H1 (cell line): ENCODE measurements around the gene EEF2K. TPM values are rescaled to one million over a fixed set of nuclear protein-coding genes. Genes with fewer than 3 reads are reported as not detected.

Experiments
- ASH2L ChIP-seq: fragments of 200-600, 300-600 bp; sonication (generic); IDR thresholded peaks from one replicate; pipeline ENCODE4 v1.7.1; 2017; ENCODE audit warnings: low read length
- KDM4A ChIP-seq: IDR thresholded peaks from one replicate; pipeline ENCODE4 v1.7.1; 2012; ENCODE audit warnings: low read depth, mild to moderate bottlenecking, moderate library complexity, low read length, inconsistent platforms; ENCODE audit not compliant: severe bottlenecking
- NANOG ChIP-seq: IDR thresholded peaks from 2 replicates; pipeline ENCODE4 v1.6.1; 2011; ENCODE audit warnings: low read length, low read depth, mild to moderate bottlenecking, inconsistent platforms; ENCODE audit not compliant: insufficient read depth, poor library complexity, severe bottlenecking
- NRF1 ChIP-seq: IDR thresholded peaks from 2 replicates; pipeline ENCODE4 v1.6.1; 2011; ENCODE audit warnings: mild to moderate bottlenecking, low read depth, low read length, improper control_type of control experiment
- RFX5 ChIP-seq: IDR thresholded peaks from 2 replicates; pipeline ENCODE4 v1.6.1; 2011; ENCODE audit warnings: low read depth, low read length, improper control_type of control experiment, borderline replicate concordance
- TAF1 ChIP-seq: IDR thresholded peaks from 2 replicates; pipeline ENCODE4 v1.6.1; 2011; ENCODE audit warnings: mild to moderate bottlenecking, low read depth, low read length
- TEAD4 ChIP-seq: IDR thresholded peaks from 2 replicates; pipeline ENCODE4 v1.6.1; 2012; ENCODE audit warnings: low read depth, low read length, inconsistent platforms, mixed read lengths
- ZNF274 ChIP-seq: IDR thresholded peaks from 2 replicates; pipeline ENCODE4 v1.7.0; 2012; ENCODE audit warnings: low read length, borderline replicate concordance; ENCODE audit errors: extremely low read depth
- polyA plus RNA-seq, 7 experiments: library from polyadenylated mRNA; depleted of rRNA in 3 of 7; stranded (reverse) in 5 of 7; unstranded in 2 of 7; fragments of >200 nt in 5 of 7; fragments of 200-250 nt in 2 of 7; gene quantifications; 1 replicate in 5 of 7; 2 replicates in 1 of 7; 4 replicates in 1 of 7; pipeline versions ENCODE4 v1.2.1 to v1.2.3, GENCODE V29; 2011 to 2013; ENCODE audit warnings: missing spikeins in 2 of 7, mixed read lengths in 2 of 7
- total RNA-seq: library from RNA; stranded (reverse); fragmentation: NEBNext Ultra II Directional; extraction: Animal tissue kit (Norgen Biotek cat#: 25700); gene quantifications from 2 replicates; pipeline ENCODE4 v1.2.1, GENCODE V29; 2021
- TF ChIP-seq, protein P1 (sequence below): fragments of 300-600 bp; sonication (generic); IDR thresholded peaks from 2 replicates; pipeline ENCODE4 v1.7.1; 2012; ENCODE audit warnings: low read length, moderate library complexity, mild to moderate bottlenecking, inconsistent platforms; ENCODE audit not compliant: insufficient replicate concordance
- TF ChIP-seq, protein P2 (sequence below): IDR thresholded peaks from 2 replicates; pipeline ENCODE4 v1.6.1; 2012; ENCODE audit warnings: low read length, inconsistent platforms

EEF2K gene
- total and polyA plus RNA-seq, 2 of the 8 experiments (the other 6 are each of a cell fraction or from before 2014, with no cell fraction given): 14.9 to 30.2 TPM

DNA sequence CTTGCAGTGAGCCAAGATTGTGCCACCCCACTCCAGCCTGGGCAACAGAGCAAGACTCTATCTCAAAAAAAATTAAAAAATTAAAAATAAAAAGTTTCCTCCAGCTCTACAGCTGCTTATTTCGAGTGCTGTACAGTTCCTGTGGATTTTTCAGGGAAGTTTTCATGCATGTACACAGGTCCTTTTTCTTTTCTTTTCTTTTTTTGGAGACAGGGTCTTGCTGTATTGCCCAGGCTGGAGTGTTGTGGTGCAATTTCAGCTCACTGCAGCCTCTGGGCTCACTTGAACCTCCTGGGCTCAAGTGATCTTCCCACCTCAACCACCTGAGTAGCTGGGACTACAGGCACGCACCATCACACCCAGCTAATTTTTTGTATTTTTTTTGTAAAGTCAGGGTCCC is 15.9 kb downstream of the EEF2K start (continued):
- TF ChIP-seq, protein P1, sequence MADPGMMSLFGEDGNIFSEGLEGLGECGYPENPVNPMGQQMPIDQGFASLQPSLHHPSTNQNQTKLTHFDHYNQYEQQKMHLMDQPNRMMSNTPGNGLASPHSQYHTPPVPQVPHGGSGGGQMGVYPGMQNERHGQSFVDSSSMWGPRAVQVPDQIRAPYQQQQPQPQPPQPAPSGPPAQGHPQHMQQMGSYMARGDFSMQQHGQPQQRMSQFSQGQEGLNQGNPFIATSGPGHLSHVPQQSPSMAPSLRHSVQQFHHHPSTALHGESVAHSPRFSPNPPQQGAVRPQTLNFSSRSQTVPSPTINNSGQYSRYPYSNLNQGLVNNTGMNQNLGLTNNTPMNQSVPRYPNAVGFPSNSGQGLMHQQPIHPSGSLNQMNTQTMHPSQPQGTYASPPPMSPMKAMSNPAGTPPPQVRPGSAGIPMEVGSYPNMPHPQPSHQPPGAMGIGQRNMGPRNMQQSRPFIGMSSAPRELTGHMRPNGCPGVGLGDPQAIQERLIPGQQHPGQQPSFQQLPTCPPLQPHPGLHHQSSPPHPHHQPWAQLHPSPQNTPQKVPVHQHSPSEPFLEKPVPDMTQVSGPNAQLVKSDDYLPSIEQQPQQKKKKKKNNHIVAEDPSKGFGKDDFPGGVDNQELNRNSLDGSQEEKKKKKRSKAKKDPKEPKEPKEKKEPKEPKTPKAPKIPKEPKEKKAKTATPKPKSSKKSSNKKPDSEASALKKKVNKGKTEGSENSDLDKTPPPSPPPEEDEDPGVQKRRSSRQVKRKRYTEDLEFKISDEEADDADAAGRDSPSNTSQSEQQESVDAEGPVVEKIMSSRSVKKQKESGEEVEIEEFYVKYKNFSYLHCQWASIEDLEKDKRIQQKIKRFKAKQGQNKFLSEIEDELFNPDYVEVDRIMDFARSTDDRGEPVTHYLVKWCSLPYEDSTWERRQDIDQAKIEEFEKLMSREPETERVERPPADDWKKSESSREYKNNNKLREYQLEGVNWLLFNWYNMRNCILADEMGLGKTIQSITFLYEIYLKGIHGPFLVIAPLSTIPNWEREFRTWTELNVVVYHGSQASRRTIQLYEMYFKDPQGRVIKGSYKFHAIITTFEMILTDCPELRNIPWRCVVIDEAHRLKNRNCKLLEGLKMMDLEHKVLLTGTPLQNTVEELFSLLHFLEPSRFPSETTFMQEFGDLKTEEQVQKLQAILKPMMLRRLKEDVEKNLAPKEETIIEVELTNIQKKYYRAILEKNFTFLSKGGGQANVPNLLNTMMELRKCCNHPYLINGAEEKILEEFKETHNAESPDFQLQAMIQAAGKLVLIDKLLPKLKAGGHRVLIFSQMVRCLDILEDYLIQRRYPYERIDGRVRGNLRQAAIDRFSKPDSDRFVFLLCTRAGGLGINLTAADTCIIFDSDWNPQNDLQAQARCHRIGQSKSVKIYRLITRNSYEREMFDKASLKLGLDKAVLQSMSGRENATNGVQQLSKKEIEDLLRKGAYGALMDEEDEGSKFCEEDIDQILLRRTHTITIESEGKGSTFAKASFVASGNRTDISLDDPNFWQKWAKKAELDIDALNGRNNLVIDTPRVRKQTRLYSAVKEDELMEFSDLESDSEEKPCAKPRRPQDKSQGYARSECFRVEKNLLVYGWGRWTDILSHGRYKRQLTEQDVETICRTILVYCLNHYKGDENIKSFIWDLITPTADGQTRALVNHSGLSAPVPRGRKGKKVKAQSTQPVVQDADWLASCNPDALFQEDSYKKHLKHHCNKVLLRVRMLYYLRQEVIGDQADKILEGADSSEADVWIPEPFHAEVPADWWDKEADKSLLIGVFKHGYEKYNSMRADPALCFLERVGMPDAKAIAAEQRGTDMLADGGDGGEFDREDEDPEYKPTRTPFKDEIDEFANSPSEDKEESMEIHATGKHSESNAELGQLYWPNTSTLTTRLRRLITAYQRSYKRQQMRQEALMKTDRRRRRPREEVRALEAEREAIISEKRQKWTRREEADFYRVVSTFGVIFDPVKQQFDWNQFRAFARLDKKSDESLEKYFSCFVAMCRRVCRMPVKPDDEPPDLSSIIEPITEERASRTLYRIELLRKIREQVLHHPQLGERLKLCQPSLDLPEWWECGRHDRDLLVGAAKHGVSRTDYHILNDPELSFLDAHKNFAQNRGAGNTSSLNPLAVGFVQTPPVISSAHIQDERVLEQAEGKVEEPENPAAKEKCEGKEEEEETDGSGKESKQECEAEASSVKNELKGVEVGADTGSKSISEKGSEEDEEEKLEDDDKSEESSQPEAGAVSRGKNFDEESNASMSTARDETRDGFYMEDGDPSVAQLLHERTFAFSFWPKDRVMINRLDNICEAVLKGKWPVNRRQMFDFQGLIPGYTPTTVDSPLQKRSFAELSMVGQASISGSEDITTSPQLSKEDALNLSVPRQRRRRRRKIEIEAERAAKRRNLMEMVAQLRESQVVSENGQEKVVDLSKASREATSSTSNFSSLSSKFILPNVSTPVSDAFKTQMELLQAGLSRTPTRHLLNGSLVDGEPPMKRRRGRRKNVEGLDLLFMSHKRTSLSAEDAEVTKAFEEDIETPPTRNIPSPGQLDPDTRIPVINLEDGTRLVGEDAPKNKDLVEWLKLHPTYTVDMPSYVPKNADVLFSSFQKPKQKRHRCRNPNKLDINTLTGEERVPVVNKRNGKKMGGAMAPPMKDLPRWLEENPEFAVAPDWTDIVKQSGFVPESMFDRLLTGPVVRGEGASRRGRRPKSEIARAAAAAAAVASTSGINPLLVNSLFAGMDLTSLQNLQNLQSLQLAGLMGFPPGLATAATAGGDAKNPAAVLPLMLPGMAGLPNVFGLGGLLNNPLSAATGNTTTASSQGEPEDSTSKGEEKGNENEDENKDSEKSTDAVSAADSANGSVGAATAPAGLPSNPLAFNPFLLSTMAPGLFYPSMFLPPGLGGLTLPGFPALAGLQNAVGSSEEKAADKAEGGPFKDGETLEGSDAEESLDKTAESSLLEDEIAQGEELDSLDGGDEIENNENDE: no peak
- TF ChIP-seq RFX5: no peak
- TF ChIP-seq NRF1: no peak
- TF ChIP-seq TEAD4: no peak
- no peak for TF ChIP-seq ZNF274
- TF ChIP-seq, protein P2, sequence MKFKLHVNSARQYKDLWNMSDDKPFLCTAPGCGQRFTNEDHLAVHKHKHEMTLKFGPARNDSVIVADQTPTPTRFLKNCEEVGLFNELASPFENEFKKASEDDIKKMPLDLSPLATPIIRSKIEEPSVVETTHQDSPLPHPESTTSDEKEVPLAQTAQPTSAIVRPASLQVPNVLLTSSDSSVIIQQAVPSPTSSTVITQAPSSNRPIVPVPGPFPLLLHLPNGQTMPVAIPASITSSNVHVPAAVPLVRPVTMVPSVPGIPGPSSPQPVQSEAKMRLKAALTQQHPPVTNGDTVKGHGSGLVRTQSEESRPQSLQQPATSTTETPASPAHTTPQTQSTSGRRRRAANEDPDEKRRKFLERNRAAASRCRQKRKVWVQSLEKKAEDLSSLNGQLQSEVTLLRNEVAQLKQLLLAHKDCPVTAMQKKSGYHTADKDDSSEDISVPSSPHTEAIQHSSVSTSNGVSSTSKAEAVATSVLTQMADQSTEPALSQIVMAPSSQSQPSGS: no peak
- TF ChIP-seq TAF1: no peak
- no peak for TF ChIP-seq ASH2L
- no peak for TF ChIP-seq NANOG
- no peak for TF ChIP-seq KDM4A
